Subcutaneous adipose tissue (tissue), 4 donors: ENCODE measurements around the gene JMJD1C. TPM values are rescaled to one million over a fixed set of nuclear protein-coding genes. Genes with fewer than 3 reads are reported as not detected.

ENCODE experiments used
- CTCF ChIP-seq: fragments of 450-650 bp; IDR thresholded peaks from one replicate; pipeline ENCODE4 v1.5.1; 2016; ENCODE audit warnings: low read depth, mild to moderate bottlenecking, control low read depth, antibody characterized with exemption, moderate library complexity
- small RNA-seq: library from RNA; depleted of rRNA; stranded (forward); fragments of <200 nt; gene quantifications from one replicate; pipeline ENCODE3, GENCODE V24; 2016
- total RNA-seq, 4 donors: library from RNA; depleted of rRNA; stranded (reverse); fragments of >200 nt; gene quantifications; one replicate each; pipeline ENCODE4 v1.1.0, GENCODE V29; 2016

JMJD1C gene
- total RNA-seq, 4 donors from 2014 or later, result 106 to 178 (median 171) TPM

- TF ChIP-seq CTCF, result no peak
Measured at GRCh38 chr10:63132651-63133055, 333.1 kb downstream of the JMJD1C start.

GRCh38 chr10:63129888-63130287, 335.9 kb downstream of the JMJD1C start:
- no peak for TF ChIP-seq CTCF

GRCh38 chr10:63128443-63128842, 337.3 kb downstream of the JMJD1C start:
- no peak for TF ChIP-seq CTCF

- TF ChIP-seq CTCF, result no peak
Measured at GRCh38 chr10:63125459-63125858, 340.3 kb downstream of the JMJD1C start.

GRCh38 chr10:63123727-63124362, 341.9 kb downstream of the JMJD1C start:
- TF ChIP-seq CTCF, result no peak

- no peak for TF ChIP-seq CTCF
Measured at GRCh38 chr10:63120554-63120953, 345.2 kb downstream of the JMJD1C start.

GRCh38 chr10:63119041-63119440, 346.7 kb downstream of the JMJD1C start:
- TF ChIP-seq CTCF, result no peak

Small RNAs within 50 kb of the gene (small RNA-seq; reads per million reads assigned to genes)
- gene AC022022.1, result not detected
- gene MIR1296, result 3.9 reads per million, percentile 69 among the genes with 10 or more reads in this experiment

Other genes with a start within 250 kb of the JMJD1C start
- 100 to 1,000 TPM in 1 of 4 donors, 10 to 100 TPM in 3; 55.9 to 116 (median 61.4) TPM for gene REEP3, start 55.4 kb upstream of the JMJD1C start, total RNA-seq